HepG2 (cell line): ENCODE data around the gene PARP2. TPM values are rescaled to one million over a fixed set of nuclear protein-coding genes. Genes with fewer than 3 reads are reported as not detected.
A peak's percentile ranks its signal among the peaks of the same experiment; 100 is the strongest.

Experiments
- ARNT2 ChIP-seq: sonication (generic); formaldehyde crosslinking; IDR thresholded peaks from 2 replicates; pipeline ENCODE4 v1.8.0; 2022; ENCODE audit warnings: mild to moderate bottlenecking, low read depth, missing genetic modification reagents, moderate library complexity
- ATF4 ChIP-seq, 2 experiments: fragments of 450-650 bp in 1 of 2; sonication (generic) in 1 of 2; formaldehyde crosslinking; IDR thresholded peaks; 2 replicates each; pipeline versions ENCODE4 v1.5.0 to v1.8.0; 2020 to 2022; ENCODE audit warnings: mild to moderate bottlenecking in 1 of 2, missing genetic modification reagents in 1 of 2
- HOXA5 ChIP-seq: sonication (generic); formaldehyde crosslinking; IDR thresholded peaks from 2 replicates; pipeline ENCODE4 v1.4.0; 2020; ENCODE audit warnings: missing genetic modification reagents
- LBX2 ChIP-seq: sonication (generic); formaldehyde crosslinking; IDR thresholded peaks from 2 replicates; pipeline ENCODE4 v1.5.0; 2020; ENCODE audit warnings: missing genetic modification reagents, mild to moderate bottlenecking, borderline replicate concordance
- LRRFIP1 ChIP-seq: sonication (generic); formaldehyde crosslinking; conservative IDR thresholded peaks from 2 replicates; pipeline ENCODE4 v1.4.0; 2020; ENCODE audit warnings: missing genetic modification reagents
- PAWR ChIP-seq: sonication (generic); formaldehyde crosslinking; IDR thresholded peaks from 2 replicates; pipeline ENCODE4 v1.4.0; 2020; ENCODE audit warnings: missing genetic modification reagents, mild to moderate bottlenecking, borderline replicate concordance
- POLR2A ChIP-seq, 2 experiments: IDR thresholded peaks; 2 replicates each; pipeline ENCODE4 v1.6.1; 2011; ENCODE audit warnings: low read depth in 2 of 2, low read length in 2 of 2, mild to moderate bottlenecking in 1 of 2, moderate library complexity in 1 of 2; ENCODE audit not compliant: insufficient read depth in 1 of 2
- POLR2G ChIP-seq: fragments of 200-400 bp; formaldehyde crosslinking; IDR thresholded peaks from 2 replicates; pipeline ENCODE4 v1.6.1; 2018; ENCODE audit warnings: mild to moderate bottlenecking, low read depth, low read length, moderate library complexity
- REST ChIP-seq, 2 experiments: IDR thresholded peaks; 2 replicates each; pipeline ENCODE4 v1.6.1; 2011 to 2012; ENCODE audit warnings: low read length in 2 of 2, borderline replicate concordance in 1 of 2, low read depth in 1 of 2, mild to moderate bottlenecking in 1 of 2, moderate library complexity in 1 of 2
- SIN3A ChIP-seq: IDR thresholded peaks from 2 replicates; pipeline ENCODE4 v1.6.1; 2011; ENCODE audit warnings: low read depth, mild to moderate bottlenecking, control low read depth, low read length, borderline replicate concordance
- ZNF18 ChIP-seq: sonication (generic); formaldehyde crosslinking; IDR thresholded peaks from 2 replicates; pipeline ENCODE4 v1.8.0; 2022; ENCODE audit warnings: mild to moderate bottlenecking, missing genetic modification reagents; ENCODE audit not compliant: insufficient replicate concordance
- ZNF260 ChIP-seq: sonication (generic); formaldehyde crosslinking; IDR thresholded peaks from 2 replicates; pipeline ENCODE4 v1.4.0; 2020; ENCODE audit warnings: missing genetic modification reagents, low read depth, mild to moderate bottlenecking, borderline replicate concordance
- ZNF276 ChIP-seq: sonication (generic); formaldehyde crosslinking; IDR thresholded peaks from 2 replicates; pipeline ENCODE4 v1.4.0; 2020; ENCODE audit warnings: mild to moderate bottlenecking, low read depth, missing genetic modification reagents
- ZNF598 ChIP-seq: sonication (generic); formaldehyde crosslinking; IDR thresholded peaks from 2 replicates; pipeline ENCODE4 v1.5.1; 2020; ENCODE audit warnings: mild to moderate bottlenecking, missing genetic modification reagents, borderline replicate concordance
- ZNF781 ChIP-seq: sonication (generic); formaldehyde crosslinking; IDR thresholded peaks from 2 replicates; pipeline ENCODE4 v1.5.1; 2020; ENCODE audit warnings: borderline replicate concordance, mild to moderate bottlenecking, missing genetic modification reagents; ENCODE audit errors: not compliant biosample characterization
- polyA plus RNA-seq, 8 experiments: library from polyadenylated mRNA; depleted of rRNA in 3 of 8; stranded (reverse) in 7 of 8; unstranded in 1 of 8; fragments of >200 nt; fragmentation: Illumina TruSeq in 4 of 8; extraction: Trizol in 4 of 8; gene quantifications; 2 replicates each; pipeline versions ENCODE4 v1.2.1 to v1.2.3, GENCODE V29; 2011 to 2016; ENCODE audit warnings: low read depth in 4 of 8, missing spikeins in 1 of 8, mixed read lengths in 1 of 8; ENCODE audit not compliant: insufficient read depth in 1 of 8
- total RNA-seq, 5 experiments: library from RNA; depleted of rRNA; stranded (reverse); fragments of >200 nt; fragmentation: Illumina TruSeq; extraction: Trizol; gene quantifications; 2 replicates each; pipeline ENCODE4 v1.2.3, GENCODE V29; 2016; ENCODE audit warnings: low read depth in 1 of 5

Gene PARP2
- total and polyA plus RNA-seq, 2 of the 13 experiments (the other 11 are each of a cell fraction or from before 2014, with no cell fraction given), result 37.3 to 38.4 TPM

- TF ChIP-seq LBX2 (CRISPR knock-in tag) (no peak), ZNF598 (CRISPR knock-in tag) (no peak), ZNF781 (CRISPR knock-in tag) (peak; percentile 92), PAWR (CRISPR knock-in tag) (no peak), SIN3A (peak; percentile 90), ZNF260 (CRISPR knock-in tag) (no peak), ATF4 (CRISPR knock-in tag; IDR thresholded peaks at IDR 0.05) (no peak; a peak in 1 of 4 replicates), POLR2G (peak; percentile 85), ARNT2 (CRISPR knock-in tag) (no peak), REST (IDR thresholded peaks at IDR 0.05; ENCODE audit: borderline replicate concordance in 1 of 2, low read depth in 1 of 2, low read length in 2 of 2) (peak in 1 of 2 experiments; percentile 46; a peak in 1 of 4 replicates), ZNF18 (no peak), LRRFIP1 (CRISPR knock-in tag) (no peak), ZNF276 (no peak), HOXA5 (CRISPR knock-in tag) (peak; percentile 64; the same call in 1 of the 2 replicates), POLR2A (IDR thresholded peaks at IDR 0.05; ENCODE audit: insufficient read depth in 1 of 2, low read depth in 2 of 2, low read length in 2 of 2) (peak; percentile 60 to 69)
Observed at GRCh38 chr14:20305265-20306078, 38.0 kb upstream of the PARP2 start, which contains the start of gene TTC5 (continued).
